Measurements from ENCODE around the gene CCDC191.

DNA sequence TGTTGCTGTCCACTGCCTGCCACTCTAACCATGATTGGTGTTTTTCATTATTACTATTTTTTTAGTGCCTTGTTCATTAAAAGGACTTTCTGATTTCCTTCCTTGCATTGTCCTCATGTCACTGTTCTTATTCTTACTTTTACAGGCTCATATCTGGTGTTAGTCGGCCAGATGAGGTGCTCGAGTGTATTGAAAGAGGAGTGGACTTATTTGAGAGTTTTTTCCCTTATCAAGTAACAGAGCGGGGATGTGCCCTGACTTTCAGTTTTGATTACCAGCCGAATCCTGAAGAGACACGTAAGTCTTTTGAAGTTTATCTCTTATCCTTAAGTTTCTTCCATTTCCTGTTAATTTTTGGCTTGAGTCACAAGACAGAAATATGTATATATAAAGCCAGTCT is 23.4 kb upstream of the CCDC191 start:
- TF ChIP-seq ZFP3 (CRISPR knock-in tag; IDR thresholded peaks at IDR 0.05) (no peak), RARB (CRISPR knock-in tag; IDR thresholded peaks at IDR 0.05) (no peak), SNAI2 (CRISPR knock-in tag; IDR thresholded peaks at IDR 0.05) (no peak), ARNTL (CRISPR knock-in tag; IDR thresholded peaks at IDR 0.05; ENCODE audit: borderline replicate concordance, low read depth) (no peak), BACH2 (CRISPR knock-in tag; IDR thresholded peaks at IDR 0.05; ENCODE audit: borderline replicate concordance) (no peak), ISL1 (CRISPR knock-in tag; IDR thresholded peaks at IDR 0.05) (no peak), ZFP30 (CRISPR knock-in tag; IDR thresholded peaks at IDR 0.05) (no peak), CSDC2 (CRISPR knock-in tag; IDR thresholded peaks at IDR 0.05) (no peak), CREB5 (CRISPR knock-in tag; IDR thresholded peaks at IDR 0.05; ENCODE audit: low read depth) (no peak), OSR1 (CRISPR knock-in tag; IDR thresholded peaks at IDR 0.05) (no peak)
- TF ChIP-seq, protein P1, sequence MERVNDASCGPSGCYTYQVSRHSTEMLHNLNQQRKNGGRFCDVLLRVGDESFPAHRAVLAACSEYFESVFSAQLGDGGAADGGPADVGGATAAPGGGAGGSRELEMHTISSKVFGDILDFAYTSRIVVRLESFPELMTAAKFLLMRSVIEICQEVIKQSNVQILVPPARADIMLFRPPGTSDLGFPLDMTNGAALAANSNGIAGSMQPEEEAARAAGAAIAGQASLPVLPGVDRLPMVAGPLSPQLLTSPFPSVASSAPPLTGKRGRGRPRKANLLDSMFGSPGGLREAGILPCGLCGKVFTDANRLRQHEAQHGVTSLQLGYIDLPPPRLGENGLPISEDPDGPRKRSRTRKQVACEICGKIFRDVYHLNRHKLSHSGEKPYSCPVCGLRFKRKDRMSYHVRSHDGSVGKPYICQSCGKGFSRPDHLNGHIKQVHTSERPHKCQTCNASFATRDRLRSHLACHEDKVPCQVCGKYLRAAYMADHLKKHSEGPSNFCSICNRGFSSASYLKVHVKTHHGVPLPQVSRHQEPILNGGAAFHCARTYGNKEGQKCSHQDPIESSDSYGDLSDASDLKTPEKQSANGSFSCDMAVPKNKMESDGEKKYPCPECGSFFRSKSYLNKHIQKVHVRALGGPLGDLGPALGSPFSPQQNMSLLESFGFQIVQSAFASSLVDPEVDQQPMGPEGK (CRISPR knock-in tag; IDR thresholded peaks at IDR 0.05; ENCODE audit: borderline replicate concordance) = no peak
- TF ChIP-seq, protein P2, sequence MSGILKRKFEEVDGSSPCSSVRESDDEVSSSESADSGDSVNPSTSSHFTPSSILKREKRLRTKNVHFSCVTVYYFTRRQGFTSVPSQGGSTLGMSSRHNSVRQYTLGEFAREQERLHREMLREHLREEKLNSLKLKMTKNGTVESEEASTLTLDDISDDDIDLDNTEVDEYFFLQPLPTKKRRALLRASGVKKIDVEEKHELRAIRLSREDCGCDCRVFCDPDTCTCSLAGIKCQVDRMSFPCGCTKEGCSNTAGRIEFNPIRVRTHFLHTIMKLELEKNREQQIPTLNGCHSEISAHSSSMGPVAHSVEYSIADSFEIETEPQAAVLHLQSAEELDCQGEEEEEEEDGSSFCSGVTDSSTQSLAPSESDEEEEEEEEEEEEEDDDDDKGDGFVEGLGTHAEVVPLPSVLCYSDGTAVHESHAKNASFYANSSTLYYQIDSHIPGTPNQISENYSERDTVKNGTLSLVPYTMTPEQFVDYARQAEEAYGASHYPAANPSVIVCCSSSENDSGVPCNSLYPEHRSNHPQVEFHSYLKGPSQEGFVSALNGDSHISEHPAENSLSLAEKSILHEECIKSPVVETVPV (CRISPR knock-in tag; IDR thresholded peaks at IDR 0.05) = no peak
